HG02970 (cell line): ENCODE results near the gene CLIC6.

Source experiments
- ATAC-seq: cut with Tn5 transposase; IDR thresholded peaks from one replicate; pipeline ENCODE4 v1.9.1; 2021; ENCODE audit warnings: mild to moderate bottlenecking, moderate library complexity, moderate number of reproducible peaks; ENCODE audit not compliant: unreplicated experiment, low FRiP score

Gene CLIC6

DNA sequence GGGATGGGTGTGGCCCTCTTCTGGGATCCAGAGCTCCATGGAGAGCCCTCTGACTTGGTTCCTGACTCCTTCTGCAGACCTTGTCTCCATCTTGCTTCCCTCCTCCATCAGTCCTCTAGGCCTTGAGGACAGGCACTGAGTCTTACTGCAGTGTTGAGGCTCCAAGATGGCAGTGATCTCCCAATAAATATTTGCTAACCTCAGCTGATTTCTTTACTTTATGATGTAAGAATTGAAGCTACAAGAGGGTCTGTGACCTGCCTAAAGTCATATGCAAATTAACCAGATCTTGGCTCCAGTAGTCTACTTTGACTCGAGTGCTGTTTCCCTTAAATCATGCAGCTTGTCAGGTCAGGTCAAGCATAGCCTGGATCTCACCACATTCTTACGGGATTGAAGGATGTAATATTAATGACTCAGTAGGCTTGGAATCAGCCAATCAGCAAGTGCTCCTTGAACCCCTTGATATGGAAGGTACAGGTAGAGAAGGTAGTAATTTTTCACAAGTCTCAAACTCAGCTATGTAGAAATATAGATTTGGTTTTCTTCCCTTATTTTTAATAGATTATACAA is 93.0 kb downstream of the CLIC6 start:
- ATAC-seq: no peak

DNA sequence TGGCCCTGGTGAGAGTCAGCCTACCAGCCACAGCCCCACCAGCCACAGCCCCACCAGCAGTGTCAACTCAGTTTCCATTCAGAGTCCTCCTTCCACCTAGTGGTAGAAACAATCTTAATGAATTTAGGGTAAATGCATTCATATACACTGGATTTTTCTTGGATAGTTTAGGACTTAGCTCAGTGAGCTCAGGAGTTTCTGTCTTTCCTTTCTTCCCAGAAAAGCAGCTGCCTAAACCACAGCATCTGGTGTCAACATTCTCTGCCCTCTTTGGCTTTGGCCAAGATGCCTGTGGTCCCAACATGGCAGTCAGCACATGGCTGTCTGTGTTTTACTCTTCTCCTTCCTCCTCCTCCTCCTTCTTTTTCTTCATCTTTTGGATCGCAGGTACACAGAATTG is 94.0 kb downstream of the CLIC6 start:
- ATAC-seq: no peak

DNA sequence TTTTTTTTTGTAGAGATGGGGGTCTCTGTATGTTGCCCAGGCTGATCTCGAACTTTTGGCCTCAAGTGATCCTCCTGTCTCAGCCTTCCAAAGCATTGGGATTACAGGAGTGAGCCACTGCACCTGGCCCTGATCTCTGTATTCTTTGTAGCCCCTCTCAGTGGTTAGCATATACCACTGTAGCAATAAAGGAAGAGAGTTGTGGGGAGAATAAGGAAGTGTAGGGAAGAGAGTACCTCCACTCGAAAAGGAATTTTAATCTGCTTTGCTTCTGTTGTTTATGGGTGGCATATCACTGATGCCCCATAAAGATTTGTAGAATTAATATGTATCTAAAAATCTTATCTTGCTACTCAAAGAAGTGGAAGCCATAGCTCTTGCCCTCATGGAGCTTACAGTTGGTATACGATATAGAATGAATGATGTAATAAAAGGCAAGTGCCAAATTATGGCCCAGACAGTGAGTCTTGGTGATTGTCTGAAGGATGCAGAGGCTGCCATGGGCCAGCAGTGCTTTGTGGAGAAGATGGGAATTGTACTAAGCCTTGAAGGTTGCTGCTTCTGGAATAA is 96.0 kb downstream of the CLIC6 start:
- ATAC-seq: no peak

DNA sequence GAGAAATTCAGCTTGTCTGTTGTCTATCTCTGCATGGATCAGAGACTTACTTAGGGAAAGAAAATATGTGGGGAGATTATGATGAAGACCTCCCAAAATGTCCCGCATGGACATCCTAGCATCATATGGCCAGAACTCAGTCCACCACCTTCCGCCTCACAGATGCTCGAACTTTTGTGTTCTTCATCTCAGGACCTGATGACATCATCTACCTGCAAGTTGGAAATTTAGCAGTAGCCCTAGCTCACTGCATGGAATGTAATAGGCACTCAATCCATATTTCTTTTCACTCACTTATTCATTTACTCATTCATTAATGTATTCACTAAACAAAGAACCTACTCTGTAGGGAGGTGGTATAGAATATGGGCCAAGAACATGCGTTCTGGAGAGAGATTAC is 96.8 kb downstream of the CLIC6 start:
- ATAC-seq: no peak

DNA sequence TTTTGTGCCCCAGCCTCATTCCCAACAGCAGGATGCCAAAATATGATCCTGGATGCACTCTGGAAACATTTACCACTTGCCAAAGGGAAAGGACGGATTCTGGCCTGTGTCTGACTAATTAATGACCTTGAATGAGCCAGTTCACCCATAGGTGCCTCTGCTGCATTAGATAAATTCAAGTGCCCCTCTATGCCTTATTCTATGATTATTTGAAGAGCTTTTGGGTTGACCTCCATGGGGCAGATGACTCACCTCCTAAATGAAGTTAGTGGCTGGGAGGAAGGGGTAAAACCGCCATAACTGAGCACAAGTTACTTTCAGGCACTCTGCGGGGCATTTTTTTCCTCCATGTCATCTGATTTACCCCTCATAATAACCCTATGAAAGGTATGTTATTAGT is 98.1 kb downstream of the CLIC6 start:
- ATAC-seq: no peak
